IPS-15b (cell line): ENCODE results near the gene ACTRT2.

ENCODE experiments used
- H3K27me3 ChIP-seq: one replicate; pipeline ENCODE4 v1.6.1; 2013; ENCODE audit warnings: low read length; ENCODE audit not compliant: control insufficient read depth, insufficient read depth
- H3K36me3 ChIP-seq: one replicate; pipeline ENCODE4 v1.6.1; 2013; ENCODE audit warnings: low read length; ENCODE audit not compliant: control insufficient read depth, insufficient read depth
- H3K4me1 ChIP-seq: one replicate; pipeline ENCODE4 v1.6.1; 2013; ENCODE audit warnings: mild to moderate bottlenecking, low read length; ENCODE audit not compliant: control insufficient read depth, insufficient read depth
- H3K4me3 ChIP-seq: one replicate; pipeline ENCODE4 v1.5.1; 2013; ENCODE audit warnings: low read depth, low read length
- H3K9ac ChIP-seq: one replicate; pipeline ENCODE4 v1.6.1; 2013; ENCODE audit warnings: low read depth, mild to moderate bottlenecking, low read length
- H3K9me3 ChIP-seq: one replicate; pipeline ENCODE4 v1.6.1; 2013; ENCODE audit warnings: mild to moderate bottlenecking, low read length; ENCODE audit not compliant: control insufficient read depth, insufficient read depth

ACTRT2 gene

DNA sequence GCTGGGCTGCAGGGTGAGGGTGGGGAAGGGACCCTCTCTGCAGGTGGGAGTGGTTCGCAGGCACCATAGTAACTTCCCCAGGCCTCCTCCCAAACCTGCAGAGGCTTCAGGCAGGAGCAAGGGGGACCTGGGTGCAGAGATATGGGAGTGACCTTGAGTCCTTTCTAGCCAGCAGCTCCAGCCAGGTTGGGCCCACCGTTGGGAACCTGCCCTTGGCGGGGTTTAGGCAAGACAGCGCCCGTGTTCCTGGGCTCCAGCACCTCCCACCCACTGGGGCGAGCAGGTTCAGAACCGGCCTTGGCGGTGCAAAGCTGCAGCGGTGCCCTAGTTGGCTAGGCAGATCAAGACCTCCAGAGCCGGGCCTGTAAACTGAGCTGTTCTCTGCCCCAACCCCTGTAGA lies 45.6 kb downstream of the ACTRT2 start:
- Histone ChIP-seq H3K9ac (no peak overlapping the region), H3K27me3 (peaks cover 68% of the 10 kb centered on the region), H3K4me1 (no peaks in the 10 kb centered on the region), H3K4me3 (no peak overlapping the region), H3K36me3 (no peaks in the 10 kb centered on the region), H3K9me3 (no peaks in the 10 kb centered on the region)

- H3K9ac ChIP-seq, result no peak overlapping the region
- no peaks in the 10 kb centered on the region for H3K4me1 ChIP-seq
- H3K27me3 ChIP-seq, result peaks cover 71% of the 10 kb centered on the region
- H3K36me3 ChIP-seq, result peaks cover 2% of the 10 kb centered on the region
- no peaks in the 10 kb centered on the region for H3K9me3 ChIP-seq
- H3K4me3 ChIP-seq, result peak overlapping the region; percentile 18
Observed at GRCh38 chr1:3067301-3067670, 46.0 kb downstream of the ACTRT2 start.

DNA sequence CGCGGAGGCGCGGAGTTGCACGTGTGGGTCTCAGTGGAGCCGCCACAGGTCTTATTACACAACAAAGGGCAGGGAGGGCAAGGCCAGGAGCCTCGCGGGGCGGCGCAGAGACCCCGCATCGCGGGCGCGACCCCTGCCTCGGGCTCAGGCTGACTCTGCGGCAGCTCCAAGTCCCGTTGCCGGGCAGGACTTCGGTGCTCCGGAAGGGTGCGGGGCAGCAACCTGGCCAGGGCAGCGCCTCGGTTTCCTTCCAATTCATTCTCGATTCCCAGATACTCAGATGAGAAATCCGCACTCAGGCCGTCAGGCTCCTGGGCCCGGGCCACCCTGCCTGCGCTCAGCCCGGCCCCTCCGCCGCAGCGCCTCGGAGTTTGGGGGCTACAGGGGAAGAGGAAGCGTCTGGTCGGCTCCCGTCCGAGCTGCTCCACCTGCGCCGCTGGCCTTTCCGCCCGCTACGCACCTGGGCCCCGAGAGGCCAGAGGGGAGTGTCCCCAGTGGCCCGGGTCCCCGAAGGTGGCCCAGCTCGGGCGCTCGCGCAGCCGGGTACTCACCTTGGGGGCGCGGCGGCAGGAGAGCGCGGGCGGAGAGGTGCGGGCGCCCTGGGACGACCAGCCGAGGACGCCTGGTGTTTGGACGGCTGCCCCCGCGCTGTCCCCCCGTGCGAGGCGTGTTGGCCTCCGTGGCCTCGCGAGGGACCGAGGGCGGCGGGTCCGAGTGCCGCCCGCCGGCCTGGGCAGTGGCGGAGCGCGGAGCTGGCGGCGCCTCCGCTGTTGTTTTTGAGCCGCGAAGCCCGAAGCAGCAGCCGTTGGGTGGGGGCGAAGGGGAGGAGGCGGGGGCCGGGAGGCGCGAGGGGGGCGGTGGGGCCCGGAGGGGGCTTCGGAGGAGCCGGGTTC lies 46.6 kb downstream of the ACTRT2 start:
- Histone ChIP-seq H3K27me3 (peaks cover 75% of the 10 kb centered on the region), H3K4me3 (peak overlapping the region; percentile 18), H3K4me1 (no peaks in the 10 kb centered on the region)

GRCh38 chr1:3068564-3069431 lies 47.5 kb downstream of the ACTRT2 start, which contains the start of gene PRDM16:
TSS of gene PRDM16 (plus strand) at chr1:3069203. CDS start at chr1:3069260, 57 bp downstream.
- Histone ChIP-seq H3K4me3 (peak within 1 kb of the TSS; percentile 22), H3K36me3 (peaks cover 4% of the 10 kb centered on the region), H3K27me3 (peaks cover 77% of the 10 kb centered on the region), H3K9ac (no peak within 1 kb of the TSS), H3K4me1 (no peaks in the 10 kb centered on the region), H3K9me3 (no peaks in the 10 kb centered on the region)

More for the DNA sequence above, 46.6 kb downstream of the ACTRT2 start:
- no peaks in the 10 kb centered on the region for H3K9me3 ChIP-seq
- peaks cover 4% of the 10 kb centered on the region for H3K36me3 ChIP-seq
- no peak overlapping the region for H3K9ac ChIP-seq

DNA sequence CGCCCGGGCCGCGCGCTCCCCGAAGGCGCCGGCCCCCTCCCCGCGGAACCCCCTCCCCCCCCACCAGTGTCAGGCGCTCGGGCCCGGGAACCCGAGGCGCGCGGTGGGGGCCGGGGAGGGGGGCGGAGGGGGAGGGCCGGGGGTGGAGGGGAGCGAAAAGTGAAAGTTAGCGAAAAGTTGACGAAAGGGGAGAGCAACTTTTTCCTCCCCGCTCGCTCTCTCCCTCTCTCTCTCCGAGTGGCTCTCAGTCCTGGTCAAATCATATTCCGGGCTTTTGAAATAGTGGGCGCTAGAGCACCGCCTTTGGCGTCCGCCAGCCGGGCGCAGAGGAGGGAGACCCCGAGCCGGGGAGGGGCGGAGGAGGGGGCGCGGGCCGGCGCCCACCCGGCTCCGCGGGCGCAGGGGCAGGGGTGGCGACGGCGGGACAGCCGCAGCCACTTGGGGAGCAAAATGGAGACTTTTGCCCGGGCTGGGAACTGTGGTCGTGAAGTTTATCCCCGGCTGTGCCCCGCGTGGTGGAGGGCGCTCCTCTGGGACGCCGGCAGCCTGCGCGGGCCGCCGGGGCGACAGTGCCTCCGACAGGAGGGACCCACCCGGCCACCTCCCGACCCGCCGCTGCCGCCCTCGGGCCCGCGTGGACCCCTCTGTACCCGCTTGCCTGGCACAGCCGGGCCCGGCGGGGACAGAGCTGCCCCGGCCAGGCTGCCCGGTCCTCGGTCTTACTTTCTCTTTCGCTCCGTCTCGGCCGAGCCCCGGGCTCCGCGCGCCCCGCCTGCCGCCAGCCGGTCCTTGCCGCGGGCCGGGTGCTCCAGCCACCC lies 48.4 kb downstream of the ACTRT2 start:
- Histone ChIP-seq H3K4me1 (peaks cover 4% of the 10 kb centered on the region), H3K36me3 (peaks cover 4% of the 10 kb centered on the region), H3K9ac (no peak overlapping the region), H3K27me3 (peaks cover 75% of the 10 kb centered on the region), H3K9me3 (no peaks in the 10 kb centered on the region), H3K4me3 (peak overlapping the region; percentile 22)

DNA sequence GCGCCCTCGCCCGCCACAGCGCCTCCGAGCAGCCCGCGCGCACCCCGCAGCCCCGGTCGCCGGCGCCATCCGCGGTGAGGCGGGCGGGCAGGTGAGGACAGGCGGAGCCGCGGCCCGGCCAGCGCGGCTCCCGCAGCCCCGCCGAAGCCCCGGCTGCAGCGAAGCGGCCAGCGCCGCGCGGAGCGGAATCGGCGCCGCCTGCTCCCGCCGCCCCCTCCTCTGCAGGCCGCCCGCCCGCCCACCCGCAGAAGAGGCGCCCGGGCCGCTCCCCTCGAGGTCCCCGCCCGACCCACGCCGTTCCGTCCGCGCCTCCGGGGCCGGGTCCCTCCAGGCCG lies 49.0 kb downstream of the ACTRT2 start:
- no peak overlapping the region for H3K4me3 ChIP-seq
- H3K36me3 ChIP-seq, result peaks cover 4% of the 10 kb centered on the region
- no peaks in the 10 kb centered on the region for H3K9me3 ChIP-seq
- peaks cover 4% of the 10 kb centered on the region for H3K4me1 ChIP-seq
- peaks cover 74% of the 10 kb centered on the region for H3K27me3 ChIP-seq
- H3K9ac ChIP-seq, result no peak overlapping the region

DNA sequence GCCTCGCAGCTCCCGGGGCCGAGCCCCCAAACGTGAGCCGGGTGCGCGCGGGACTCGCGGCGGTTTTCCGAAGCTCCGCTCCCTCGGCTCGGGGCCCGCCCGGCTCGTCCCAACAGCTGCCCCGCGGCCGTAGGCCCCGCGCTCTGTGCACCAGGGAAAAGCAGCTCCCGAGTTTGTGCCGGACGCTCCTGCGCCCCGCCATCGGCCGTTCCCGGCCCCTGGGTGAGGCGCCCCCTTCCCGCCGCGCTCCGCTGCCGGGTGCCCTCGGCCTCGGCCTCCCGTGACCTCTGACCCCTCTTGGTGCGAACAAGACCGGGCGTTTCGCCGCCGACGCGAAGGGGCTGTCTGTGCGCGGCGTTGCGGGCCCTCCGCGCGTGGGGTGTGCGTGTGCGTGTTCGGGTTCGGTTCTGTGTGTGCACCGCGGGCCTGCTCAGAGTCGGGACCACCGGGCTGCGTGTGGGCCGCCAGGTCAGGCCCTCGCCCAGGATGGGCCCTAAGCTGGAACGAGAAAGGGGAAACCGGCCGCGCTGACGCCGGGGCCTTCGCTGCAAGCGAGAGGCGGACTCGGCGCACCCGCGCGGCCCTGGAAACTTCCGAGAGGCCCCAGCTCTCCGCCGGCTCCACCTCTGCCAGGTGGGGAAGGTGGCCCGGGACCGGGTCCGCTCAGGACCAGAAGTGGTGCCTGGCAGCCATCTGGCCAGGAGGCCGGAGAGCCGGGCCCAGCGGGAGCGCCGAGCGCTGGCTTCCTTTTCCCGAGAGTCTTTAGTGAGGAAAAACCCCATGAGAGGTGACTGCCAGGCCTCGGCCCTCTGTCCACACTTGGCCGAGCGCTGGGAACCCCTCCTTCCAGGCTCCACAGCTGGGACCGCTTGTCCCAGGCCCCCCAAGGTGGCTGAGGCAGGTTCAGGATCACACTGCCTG lies 49.6 kb downstream of the ACTRT2 start:
- peaks cover 67% of the 10 kb centered on the region for H3K27me3 ChIP-seq
- peaks cover 4% of the 10 kb centered on the region for H3K4me1 ChIP-seq
- H3K36me3 ChIP-seq, result peaks cover 4% of the 10 kb centered on the region
- no peaks in the 10 kb centered on the region for H3K9me3 ChIP-seq
- peak overlapping the region; percentile 18 for H3K4me3 ChIP-seq
- H3K9ac ChIP-seq, result no peak overlapping the region

DNA sequence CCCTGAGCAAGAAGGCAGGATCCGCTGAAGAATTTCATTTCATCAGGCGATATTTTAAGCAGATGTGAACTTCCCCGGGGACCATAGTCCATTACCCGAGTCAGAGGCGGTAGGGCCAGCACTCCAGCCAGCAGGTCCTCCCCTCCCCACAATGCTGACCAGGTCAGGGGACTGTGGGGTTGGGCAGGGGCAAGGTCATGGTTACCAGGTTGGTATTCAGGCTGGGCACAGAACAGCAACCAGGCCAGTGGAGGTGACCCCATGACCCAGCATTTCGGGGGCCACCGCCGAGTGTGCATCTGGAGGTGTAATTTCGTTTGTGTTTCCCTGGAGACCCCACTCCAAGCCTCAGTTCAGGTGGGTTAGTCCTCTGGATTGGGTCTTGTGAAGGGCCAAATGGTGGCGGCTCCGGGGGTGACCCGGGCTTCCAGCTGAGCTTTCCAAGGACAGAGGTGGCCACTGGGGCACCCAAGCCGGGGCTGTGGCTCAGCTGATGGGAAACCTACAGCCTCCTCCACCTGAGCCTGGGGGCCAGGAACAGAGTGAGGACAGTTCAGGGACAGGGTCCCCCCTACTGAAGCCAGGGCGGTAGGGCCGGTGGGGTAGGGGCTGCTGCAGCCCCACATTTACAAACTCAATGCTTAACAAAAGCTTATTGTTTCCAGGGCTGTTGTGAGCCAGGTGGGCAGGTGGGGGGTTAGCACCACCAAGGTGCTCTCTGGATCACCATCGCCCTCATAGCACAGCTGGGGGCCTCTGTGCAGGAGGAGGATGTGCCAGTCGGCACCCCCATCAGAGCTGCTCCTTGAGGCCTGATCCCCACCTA lies 50.5 kb downstream of the ACTRT2 start:
- Histone ChIP-seq H3K9me3 (no peaks in the 10 kb centered on the region), H3K27me3 (peaks cover 59% of the 10 kb centered on the region), H3K4me1 (peaks cover 4% of the 10 kb centered on the region), H3K9ac (no peak overlapping the region), H3K36me3 (peaks cover 4% of the 10 kb centered on the region), H3K4me3 (no peak overlapping the region)
